Stimulated activated CD4-positive, alpha-beta T cell treated with anti-CD3 and anti-CD28 coated beads, Interleukin-2, amount 100 ng/mL, for 48 hours (primary cell): Measurements from ENCODE around the gene ID3.
A peak's percentile ranks its signal among the peaks of the same experiment; 100 is the strongest.
"Not testable (repeated sequence)": the region's sequence is repeated elsewhere in the genome, so short reads cannot be mapped to it uniquely, and the experiment has no call there.

Experiments used
- DNase-seq, 2 donors: peaks; one replicate each; pipeline ENCODE4 v3.0.0-alpha.2; 2020

Gene ID3

DNA sequence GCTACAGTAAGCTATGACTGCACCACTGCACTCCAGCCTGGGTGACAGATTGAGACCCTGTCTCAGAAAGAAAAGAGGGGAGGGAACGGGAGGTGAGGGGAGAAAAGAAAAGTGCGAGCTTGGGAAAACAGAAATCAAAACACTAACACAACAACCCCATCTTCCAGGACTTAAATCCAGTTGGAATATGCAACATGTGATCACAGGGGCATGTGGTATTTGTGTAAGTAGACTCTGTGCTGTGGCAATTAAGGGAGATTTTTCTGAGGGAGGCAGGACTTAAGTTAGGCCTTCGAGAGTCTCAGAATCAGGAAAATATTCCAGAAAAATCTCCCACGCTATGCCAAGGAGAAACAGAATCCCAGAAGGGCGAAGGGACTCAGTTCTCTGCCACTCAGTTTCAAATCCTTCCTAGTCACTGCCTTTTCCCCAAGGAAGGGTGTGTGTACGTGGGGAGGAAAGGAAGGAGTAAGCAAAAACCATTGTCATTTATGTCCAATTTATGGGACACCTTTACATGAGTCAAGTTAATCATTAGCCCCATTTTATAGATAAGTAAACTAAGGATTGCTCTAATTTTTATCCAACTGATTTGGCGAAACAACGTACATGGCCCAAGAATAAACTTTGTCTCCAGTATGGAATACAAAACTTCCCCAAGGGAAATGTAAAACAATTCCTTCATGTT is 12.3 kb downstream of the ID3 start:
- no peak for DNase-seq

DNA sequence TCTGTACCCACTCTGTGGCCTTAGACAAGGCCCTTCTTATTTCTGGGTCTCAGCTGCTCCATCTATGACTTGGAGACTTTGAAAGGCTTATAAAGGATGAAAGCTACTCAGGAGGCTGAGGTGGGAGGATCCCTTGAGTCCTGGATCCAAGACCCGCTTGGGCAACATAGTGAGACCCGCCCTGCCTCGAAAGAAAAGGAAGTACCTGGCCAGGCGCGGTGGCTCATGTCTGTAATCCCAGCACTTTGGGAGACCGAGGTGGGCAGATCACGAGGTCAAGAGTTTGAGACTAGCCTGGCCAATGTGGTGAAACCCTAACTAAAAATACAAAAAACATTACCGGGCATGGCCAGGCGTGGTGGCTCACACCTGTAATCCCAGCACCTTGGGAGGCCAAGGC is 13.4 kb downstream of the ID3 start:
- DNase-seq = no peak

DNA sequence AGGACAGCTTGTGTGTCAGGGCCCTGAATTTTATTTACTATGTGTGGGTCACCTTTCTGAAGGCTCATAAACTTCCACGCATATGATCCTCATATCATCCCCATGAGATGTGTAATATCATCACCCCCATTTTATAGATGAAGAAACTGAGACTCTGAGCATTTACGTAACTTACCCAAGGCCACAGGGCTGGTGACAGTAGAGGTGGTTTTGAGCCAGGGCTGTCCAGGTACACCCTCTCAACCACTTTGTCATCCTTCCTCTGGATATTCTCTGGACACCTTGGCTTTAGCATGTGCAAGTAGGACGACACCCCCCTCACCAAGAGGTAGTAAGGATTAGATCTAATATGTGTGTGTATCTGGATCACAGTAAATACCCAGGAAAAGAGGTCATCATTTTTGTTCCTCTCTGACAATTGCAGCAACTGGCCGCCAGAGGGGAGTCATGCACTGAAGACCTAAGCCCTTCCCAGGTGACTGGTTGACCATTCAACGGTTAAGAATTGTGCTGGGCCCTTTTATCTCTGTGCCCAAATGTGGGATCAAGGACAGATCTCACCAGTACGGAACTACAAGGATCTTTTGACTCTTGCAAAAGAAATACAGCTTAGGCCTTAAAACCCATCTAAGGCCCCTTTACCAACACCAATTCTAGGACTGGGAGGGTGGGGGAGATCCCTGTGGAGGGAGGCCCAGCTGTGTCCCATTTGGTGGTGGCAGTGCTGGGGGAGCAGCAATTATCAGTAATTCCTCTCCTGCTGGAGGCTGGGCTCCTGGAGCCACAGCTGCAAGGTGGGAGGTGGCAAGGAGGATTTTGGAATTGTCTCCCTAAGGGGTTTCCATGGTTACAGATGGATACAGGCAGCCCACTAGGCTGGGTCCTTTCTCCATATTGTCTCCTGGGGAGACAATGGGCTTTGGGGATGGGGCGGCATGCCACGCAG is 14.6 kb downstream of the ID3 start:
- DNase-seq = peak; percentile 72 to 75

DNA sequence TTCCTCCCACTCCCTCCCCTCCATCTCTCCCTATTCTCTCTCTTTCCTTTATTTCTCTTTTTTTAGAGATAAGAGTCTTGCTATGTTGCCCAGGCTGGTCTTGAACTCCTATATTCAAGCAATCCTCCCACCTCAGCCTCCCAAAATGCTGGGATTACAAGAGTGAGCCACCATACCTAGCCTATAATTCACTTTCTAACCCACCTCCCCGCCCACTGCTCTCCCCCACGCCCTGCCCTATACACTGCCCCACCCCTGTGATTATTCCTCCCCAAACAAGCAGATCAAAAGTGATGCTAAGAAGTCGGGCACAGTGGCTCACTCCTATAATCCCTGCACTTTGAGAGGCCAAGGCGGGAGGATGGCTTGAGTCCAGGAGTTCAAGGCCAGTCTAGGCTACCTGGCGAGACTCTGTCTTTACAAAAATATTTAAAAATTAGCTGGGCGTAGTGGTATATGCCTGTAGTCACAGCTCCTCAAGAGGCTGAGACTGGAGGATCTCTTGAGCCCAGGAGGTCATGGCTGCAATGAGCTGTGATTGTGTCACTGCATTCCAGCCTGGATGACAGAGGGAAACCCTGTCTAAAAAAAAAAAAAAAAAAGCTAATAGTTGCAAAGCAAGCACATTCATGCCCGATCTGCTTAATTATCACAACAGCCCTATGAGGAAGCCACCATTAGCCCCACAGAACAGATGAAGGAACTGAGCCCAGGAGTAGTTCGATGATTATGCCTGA is 15.4 kb downstream of the ID3 start:
- no peak for DNase-seq

DNA sequence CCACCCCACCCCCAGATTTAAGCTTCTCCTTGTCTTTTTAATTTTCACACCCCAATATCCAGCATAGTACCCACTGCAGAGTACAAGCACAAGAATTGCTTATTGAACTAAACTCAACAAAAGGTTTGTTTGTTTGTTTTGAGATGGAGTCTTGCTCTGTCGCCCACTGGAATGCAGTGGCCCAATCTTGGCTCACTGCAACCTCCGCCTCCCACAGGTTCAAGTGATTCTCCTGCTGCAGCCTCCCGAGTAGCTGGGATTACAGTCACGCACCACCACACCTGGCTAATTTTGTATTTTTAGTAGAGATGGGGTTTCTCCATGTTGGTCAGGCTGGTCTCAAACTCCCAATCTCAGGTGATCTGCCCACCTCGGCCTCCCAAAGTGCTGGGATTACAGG is 16.4 kb downstream of the ID3 start:
- not testable (repeated sequence) for DNase-seq

DNA sequence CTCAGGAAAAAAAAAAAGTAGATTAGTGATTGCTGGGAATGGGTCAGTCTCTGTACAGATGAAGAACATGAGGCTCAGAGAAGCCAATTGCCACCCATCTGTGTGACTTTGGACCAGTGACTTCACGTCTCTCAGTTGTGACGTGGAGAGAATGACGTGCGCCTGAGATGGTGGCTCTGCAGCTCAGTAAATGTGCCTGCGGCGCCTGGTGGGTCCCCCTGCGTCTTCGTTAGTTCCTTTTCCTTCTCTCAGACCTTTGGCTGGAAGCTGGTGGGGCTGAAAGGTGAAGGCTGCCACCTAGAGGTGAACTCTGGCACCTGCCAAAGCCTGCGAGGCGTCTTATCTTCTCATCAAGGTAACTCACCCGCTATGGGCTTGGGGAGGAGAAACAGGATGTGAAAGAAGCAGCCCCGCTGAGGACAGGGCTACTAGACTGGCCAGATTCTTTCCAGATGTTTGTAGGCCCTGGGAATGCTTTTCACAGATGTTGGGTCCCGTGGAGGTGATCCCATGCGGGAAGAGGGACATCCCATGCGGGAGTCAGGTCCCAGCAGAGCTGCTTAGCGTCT is 19.5 kb downstream of the ID3 start:
- peak; percentile 87 to 90 for DNase-seq

DNA sequence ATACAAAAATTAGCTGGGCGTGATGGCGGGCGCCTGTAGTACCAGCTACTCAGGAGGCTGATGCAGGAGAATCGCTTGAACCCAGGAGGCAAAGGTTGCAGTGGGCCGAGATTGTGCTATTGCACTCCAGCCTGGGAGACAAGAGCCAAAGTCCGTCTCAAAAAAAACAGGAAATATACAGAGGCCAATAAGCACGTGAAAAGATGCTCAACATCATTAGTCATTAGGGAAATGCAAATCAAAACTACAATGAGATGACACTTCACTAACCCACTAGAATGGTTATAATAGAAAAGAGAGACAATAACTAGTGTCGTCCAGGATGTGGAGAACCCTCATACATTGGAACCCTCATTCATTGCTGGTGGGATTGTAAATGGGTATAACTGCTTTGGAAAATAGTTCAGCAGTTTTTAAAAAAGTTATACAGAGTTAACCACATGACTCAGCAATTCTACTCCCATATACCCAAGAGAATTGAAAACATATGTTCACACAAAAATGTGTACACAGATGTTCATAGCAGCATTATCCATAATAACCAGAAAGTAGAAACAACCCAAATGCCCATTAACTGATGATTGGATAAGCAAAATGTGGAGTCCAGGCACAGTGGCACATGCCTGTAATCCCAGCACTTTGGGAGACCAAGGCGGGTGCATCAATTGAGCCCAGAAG is 21.9 kb downstream of the ID3 start:
- DNase-seq = no peak

DNA sequence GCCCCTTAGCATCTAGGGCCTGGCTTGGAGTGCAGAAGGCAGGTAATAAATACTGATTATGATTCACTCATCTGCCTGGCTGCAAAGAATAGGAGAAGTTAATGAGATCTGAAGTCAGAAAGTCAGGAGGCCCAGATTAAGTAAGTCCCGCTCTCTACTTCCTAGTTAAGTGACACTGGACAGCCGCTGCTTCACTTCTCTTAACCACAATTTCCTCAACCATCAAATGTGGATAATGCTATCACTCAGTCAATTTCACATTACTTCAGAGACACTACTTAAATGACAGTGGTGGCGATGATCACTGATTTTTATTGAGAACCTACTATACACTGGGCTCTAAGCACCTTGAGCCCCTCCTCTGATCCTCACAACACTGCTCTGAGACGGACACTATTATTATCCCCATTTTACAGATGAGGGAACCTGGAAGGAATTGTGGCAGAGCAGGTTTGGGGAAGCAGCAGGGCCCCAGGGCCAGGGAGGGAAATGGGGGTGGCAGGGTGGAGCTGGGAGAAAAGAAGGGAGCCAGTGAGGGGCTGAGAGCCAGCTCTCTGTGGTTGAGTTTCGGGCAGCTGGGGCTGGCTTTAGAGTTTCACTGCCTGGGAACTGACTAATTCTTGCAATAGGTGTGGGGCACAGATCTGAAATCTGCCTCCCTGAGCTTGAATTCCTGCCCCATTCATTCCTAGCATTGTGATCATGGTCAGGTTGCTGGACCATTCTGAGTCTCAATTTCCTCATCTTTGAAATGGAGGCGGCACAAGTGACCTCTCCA is 25.9 kb downstream of the ID3 start:
- no peak for DNase-seq

DNA sequence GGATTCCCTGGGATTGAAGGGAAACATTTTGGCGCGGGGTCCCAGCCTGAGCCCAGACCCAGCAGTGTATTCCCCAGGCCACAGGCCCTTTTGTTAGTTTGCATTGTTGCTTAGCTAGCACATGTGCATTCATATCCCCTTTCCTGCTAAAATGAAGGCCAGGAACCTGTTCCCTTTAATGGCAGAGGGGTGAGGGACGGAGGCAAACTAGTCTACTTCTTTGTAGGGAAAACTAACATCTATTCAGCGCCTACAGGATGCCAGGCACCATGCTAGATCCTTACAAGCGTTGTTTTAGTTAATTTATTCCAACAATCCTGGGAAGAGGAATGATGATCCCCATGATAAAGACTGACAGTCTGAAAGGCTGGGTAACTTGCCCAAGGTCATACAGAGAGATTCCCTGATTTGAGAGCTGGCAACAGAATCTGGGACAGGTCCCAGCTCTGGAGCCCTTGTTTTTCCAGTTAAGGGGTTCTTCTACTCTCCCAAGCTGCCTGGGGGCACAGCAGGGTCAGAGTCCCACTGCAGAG is 27.7 kb downstream of the ID3 start:
- no peak for DNase-seq

DNA sequence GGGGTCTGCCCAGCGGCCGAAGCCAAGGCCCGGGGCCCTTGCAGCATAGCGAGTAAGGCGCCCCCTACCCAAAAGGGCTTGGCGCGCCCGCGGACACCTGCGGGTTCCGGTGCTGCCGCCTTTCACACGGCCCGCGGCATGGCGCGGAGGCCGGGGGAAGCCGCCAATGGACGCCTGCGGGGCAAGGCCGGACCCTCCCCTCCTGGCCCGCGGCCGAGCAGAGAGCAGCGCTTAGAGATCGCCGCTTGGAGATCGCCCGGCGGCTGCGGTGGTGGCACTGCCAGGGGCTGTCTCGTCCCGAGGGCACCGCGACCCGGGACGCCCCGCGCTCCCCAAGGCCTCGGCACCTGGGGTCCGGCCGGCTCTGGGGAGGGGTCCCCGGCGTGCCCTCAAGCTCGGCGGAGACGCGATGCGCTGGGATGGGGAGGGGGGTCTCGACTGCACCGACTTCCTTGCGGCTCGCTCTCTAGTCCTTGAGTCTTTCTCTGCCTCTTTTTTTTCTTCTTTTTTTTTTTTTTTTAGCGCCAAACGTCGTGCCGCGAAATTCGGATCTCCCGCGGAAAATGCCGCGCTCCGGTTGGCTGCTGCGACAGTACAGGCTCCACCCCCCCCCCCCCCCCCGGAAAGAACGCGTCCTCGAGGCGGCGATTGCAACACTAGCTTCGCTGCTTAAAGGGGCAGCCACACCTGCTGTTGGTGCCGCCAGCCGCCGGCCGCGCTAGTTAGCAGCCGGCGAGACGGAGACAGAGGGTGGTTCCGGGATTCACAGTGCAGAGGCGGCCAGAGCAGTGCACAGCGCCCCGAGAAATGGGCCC is 28.3 kb downstream of the ID3 start, which contains the start of gene E2F2:
TSS of gene E2F2 (minus strand) at position 487 of the 815 bp plus-strand sequence. CDS start at position 47, 440 bp downstream.
- DNase-seq = peak; percentile 66 to 71

DNA sequence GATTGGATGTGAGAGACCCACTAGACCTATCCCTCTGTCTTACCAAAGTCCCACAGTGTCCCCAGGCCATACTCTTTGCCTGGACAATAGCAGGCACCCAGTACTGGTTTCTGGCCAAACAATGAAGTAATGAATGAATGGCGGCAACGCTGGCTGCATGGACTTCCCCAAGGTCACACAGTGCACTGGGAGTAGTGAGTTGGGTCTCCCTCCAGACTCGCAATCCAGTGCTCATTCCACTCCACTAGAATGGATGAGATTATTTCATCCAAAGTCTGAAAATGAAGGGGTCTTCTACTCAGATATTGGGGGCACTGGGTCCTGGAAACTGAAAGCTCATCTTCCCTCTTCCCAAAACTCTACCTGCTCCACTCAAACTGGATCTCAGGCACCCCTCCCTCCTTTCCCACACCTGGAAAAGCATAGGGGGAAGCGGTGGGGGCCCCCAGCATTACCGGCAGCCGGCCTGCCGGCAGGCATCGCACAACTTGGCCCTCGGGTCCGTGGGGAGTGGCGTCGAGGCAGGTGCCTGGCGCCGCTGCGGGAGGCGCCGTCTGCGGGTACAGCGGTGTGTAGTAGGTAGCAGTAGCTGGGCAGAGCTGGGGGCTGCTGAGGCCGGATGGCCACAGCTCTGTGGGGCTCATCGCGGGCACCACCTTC is 29.1 kb downstream of the ID3 start:
- DNase-seq = peak in 1 of 2 donors; percentile 28

DNA sequence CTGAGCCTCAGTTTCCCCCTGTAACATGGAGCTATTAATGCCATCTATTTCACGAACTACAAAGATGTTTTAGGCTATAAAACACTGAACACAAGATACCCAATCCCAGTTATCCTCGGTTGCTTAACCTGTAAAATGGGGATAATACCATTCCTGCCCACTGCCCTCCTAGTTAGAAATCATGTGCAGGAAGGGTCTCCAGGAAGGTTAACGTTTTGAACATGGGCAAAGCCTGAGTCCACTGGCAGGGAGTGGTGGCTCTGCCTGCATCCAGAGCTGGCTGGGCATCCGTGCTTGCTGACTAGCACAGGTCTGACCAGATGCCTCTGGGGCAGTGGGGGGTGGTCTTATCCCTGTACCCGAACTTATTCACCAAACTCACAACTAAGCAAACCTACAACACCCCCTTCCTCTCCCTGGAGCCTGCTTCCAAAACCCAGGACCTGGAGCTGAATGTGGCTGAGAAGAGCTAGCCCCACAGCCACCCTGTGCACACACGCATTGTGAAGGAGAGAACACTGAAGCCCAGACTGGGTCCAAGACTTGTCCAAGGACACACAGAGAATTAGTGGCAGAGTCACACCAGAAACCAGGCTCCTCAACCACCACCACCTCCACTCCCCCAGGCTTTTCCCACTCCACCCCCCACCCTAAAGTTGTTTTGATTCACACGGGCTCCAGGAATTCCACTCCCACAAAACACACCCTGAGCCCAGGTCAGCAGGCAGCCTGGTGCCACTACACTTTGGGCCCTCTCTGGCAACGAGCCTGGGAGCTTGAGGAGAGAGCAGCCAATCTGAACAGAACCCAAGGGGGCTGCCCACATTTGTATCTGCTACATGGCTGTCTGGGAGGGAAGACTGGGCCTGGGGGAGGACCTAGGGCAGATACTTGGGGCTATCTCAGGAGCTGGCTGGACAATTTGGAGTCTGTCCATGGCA is 29.9 kb downstream of the ID3 start:
- DNase-seq = no peak

DNA sequence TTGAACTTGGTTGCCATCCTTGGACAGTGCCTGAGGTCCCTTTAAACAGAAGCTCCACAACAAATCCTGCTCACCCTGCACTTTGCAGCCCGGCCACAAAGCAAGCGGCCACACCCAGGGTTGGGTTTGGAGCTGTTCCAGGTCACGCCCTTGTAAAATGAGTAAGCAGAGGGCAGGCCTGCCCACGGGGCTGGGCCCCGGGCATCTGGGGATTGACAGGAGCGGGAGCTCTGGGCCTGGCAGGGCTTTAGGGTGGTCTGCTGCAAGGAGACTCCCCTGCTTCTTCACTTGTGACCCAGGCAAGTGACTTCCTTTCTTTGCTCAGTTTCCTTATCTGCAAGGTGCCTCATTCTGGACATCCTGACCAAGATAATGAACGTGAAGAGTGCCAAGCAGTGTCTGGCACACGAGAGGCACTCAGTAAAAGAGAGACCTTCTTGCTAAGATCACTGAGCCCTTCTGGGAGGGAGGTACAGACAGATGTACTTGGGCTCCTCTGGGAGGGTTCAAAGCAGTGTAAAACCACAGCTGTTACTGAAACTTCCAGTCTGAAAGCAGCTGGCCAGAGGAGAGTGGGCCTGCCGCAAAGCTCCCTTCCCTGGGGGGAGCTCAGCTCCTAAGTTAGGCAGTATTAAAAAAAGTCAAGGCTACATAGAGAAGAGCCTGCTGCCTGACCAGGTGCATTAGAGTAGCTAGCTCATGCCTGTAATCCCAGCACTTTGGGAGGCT is 30.9 kb downstream of the ID3 start:
- DNase-seq = peak; percentile 74 to 79

DNA sequence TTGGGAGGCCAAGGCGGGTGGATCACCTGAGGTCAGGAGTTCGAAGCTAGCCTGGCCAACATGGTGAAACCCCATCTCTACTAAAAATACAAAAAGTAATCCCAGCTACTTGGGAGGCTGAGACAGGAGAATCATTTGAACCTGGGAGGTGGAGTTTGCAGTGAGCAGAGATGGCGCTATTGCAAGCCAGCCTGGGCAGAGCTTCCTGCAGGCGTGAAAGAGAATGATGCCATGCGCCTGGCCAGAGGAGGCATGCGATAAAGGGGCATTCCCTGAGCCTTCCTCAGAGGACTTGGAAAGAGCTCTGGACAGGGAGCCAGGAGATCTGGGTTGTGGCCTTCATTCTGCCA is 31.4 kb downstream of the ID3 start:
- no peak for DNase-seq

DNA sequence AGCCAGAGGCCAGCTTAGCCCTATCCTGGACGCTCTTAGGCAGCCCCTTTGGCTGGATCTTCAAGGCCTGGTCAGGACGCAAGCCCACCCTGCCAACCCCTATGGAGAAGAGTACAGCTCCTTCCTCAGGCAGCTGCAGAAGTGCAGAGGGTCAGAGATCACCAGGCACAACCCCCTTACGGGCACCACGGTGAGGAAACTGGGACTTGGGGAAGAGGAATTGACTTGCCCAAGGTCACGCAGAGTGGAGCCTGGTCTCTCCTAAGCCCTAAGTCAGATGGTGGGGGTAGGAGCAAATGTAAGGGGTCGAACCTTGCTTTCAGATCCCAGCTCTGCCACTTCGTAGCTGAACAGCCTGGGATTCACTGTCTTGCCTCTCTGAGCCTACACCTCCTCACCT is 31.9 kb downstream of the ID3 start:
- DNase-seq = no peak

DNA sequence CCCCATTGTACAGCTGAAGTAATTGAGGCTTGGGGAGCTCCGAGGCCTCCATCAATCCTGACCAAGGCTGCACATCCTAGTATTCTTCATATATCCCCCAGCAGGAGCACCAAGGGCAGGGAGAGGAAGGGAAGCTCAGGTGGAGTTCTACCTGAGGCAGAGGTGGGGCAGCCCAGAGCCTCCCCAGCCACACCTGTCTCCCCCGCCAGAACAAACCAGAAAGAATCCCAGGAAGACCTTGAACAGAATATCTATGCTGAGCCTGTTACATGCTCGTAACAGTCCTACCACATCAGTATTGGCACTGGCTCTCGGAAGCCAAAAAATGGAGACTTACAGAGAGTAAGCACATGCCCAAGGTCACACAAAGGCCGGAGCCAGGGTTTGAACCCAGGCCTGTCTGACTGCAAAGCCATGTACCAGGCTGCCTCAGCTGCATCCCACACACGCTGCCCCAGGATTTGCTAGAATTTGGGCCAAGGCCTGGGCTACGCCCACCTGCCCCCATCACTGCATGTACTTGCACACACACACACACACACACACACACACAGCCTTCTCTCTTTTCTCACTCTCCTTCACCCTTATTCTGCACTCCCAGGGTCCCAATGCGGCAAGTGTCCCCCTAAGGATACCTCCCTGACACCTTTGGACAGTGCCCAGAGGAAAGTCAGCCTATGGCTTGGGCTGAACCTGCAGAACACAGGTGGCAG is 32.8 kb downstream of the ID3 start:
- no peak for DNase-seq

DNA sequence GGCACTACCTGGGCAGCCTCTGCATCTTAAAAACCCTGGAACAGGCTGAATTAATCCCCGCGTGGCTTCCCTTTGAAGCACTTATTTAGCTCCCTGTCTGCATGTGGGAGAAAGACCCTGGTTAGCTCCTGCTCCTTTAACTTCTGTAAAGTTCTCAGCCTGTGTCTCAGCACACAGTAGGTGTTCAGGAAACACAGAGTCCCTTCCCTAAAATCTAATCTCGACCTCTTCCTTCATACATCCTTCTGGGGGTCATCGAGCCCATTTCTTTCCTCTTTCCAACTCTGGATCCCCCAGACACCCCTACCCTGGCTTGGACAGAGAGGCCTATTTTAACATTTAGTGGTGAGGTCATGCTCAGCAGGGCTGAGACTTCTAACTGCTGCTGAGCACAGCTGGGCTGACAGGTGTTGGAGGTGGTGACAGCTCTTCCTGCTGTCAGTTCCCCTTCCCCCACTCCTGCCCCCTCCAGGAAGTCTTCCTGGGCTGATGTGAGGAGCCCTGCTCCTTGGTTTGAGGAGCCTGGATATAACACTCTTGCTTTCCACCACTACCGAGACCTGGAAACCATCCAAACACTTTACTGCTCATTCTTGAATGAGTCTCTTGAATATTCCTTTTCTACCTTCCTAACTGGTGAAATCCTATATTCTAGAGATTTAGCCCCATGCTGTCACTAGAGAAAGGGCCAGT is 33.6 kb downstream of the ID3 start:
- DNase-seq = no peak
